Thoracic aorta (tissue), 2 donors: ENCODE results near the gene NUP35. TPM values are rescaled to one million over a fixed set of nuclear protein-coding genes. Genes with fewer than 3 reads are reported as not detected.
A peak's percentile ranks its signal among the peaks of the same experiment; 100 is the strongest.

Experiments
- ATAC-seq: fragments of 150-250 bp; one replicate; pipeline ENCODE4 v1.8.0; 2017; ENCODE audit warnings: low read depth; ENCODE audit not compliant: insufficient number of reproducible peaks, low FRiP score
- DNase-seq: peaks from one replicate; pipeline ENCODE4 v3.0.0-alpha.2; 2020; ENCODE audit warnings: low spot score
- H3K27ac ChIP-seq, 2 donors: fragments of 200-600 bp; sonication (generic); 1 replicate in 1 of 2; 2 replicates in 1 of 2; pipeline ENCODE4 v1.5.1; 2016; ENCODE audit warnings: mild to moderate bottlenecking in 2 of 2, moderate library complexity in 2 of 2
- H3K27me3 ChIP-seq: fragments of 200-600 bp; sonication (generic); replicated peaks from 2 replicates; pipeline ENCODE4 v1.6.0; 2016; ENCODE audit warnings: mild to moderate bottlenecking; ENCODE audit not compliant: insufficient read depth
- H3K36me3 ChIP-seq: fragments of 200-600 bp; sonication (generic); one replicate; pipeline ENCODE4 v1.5.1; 2016
- H3K4me1 ChIP-seq, 2 donors: fragments of 200-600 bp; sonication (generic); 1 replicate in 1 of 2; 2 replicates in 1 of 2; pipeline versions ENCODE4 v1.5.1 to v1.6.0; 2016; ENCODE audit warnings: low read depth in 2 of 2, mild to moderate bottlenecking in 1 of 2; ENCODE audit not compliant: control insufficient read depth in 1 of 2
- H3K4me3 ChIP-seq: fragments of 200-600 bp; sonication (generic); 2 replicates; pipeline ENCODE4 v1.5.1; 2016; ENCODE audit warnings: mild to moderate bottlenecking
- H3K9me3 ChIP-seq: fragments of 200-600 bp; sonication (generic); 2 replicates; pipeline ENCODE4 v1.5.1; 2016
- CTCF ChIP-seq: fragments of 200-600 bp; sonication (generic); IDR thresholded peaks from one replicate; pipeline ENCODE4 v1.5.1; 2019; ENCODE audit warnings: antibody characterized with exemption
- total RNA-seq, 2 donors: library from RNA; depleted of rRNA; stranded (reverse); fragments of >200 nt; gene quantifications; one replicate each; pipeline versions ENCODE4 v1.1.0 to v1.2.3, GENCODE V29; 2016

The NUP35 gene
- total RNA-seq, 2 donors from 2014 or later, result 15.5 to 29.6 TPM

GRCh38 chr2:183081911-183082310 lies 42.3 kb upstream of the NUP35 start:
- no peaks in the 10 kb centered on the region for H3K36me3 ChIP-seq
- no peak overlapping the region for H3K4me3 ChIP-seq
- H3K9me3 ChIP-seq, result no peaks in the 10 kb centered on the region
- no peak for TF ChIP-seq CTCF
- ATAC-seq (no peak), DNase-seq (no peak)
- H3K27me3 ChIP-seq, result no peaks in the 10 kb centered on the region
- H3K4me1 ChIP-seq, result peaks cover 3 to 23% of the 10 kb centered on the region in 2 donors
- no peak overlapping the region for H3K27ac ChIP-seq

GRCh38 chr2:183088061-183088460 lies 36.2 kb upstream of the NUP35 start:
- Histone ChIP-seq H3K27ac (no peak overlapping the region), H3K36me3 (no peaks in the 10 kb centered on the region), H3K9me3 (no peaks in the 10 kb centered on the region), H3K27me3 (no peaks in the 10 kb centered on the region), H3K4me1 (peaks cover 0 to 15% of the 10 kb centered on the region in 2 donors), H3K4me3 (no peak overlapping the region)
- DNase-seq (no peak), ATAC-seq (no peak)
- TF ChIP-seq CTCF, result no peak

- Histone ChIP-seq H3K27ac (peak overlapping the region; percentile 40 to 58), H3K4me3 (peak overlapping the region; percentile 50), H3K27me3 (no peaks in the 10 kb centered on the region), H3K9me3 (no peaks in the 10 kb centered on the region), H3K36me3 (no peaks in the 10 kb centered on the region), H3K4me1 (peaks cover 0 to 28% of the 10 kb centered on the region in 2 donors)
- DNase-seq (no peak), ATAC-seq (no peak)
- no peak for TF ChIP-seq CTCF
These were observed 34.9 kb upstream of the NUP35 start for GRCh38 chr2:183089192-183089851.

GRCh38 chr2:183091318-183091953 lies 32.8 kb upstream of the NUP35 start:
- peaks cover 0 to 35% of the 10 kb centered on the region in 2 donors for H3K4me1 ChIP-seq
- DNase-seq (no peak), ATAC-seq (no peak)
- H3K9me3 ChIP-seq, result no peaks in the 10 kb centered on the region
- H3K27me3 ChIP-seq, result no peaks in the 10 kb centered on the region
- no peaks in the 10 kb centered on the region for H3K36me3 ChIP-seq
- peak overlapping the region; percentile 44 for H3K4me3 ChIP-seq
- peak overlapping the region in 1 of 2 donors; percentile 25 for H3K27ac ChIP-seq
- no peak for TF ChIP-seq CTCF

GRCh38 chr2:183091954-183092345 lies 32.3 kb upstream of the NUP35 start:
- ATAC-seq (no peak), DNase-seq (no peak)
- Histone ChIP-seq H3K36me3 (no peaks in the 10 kb centered on the region), H3K4me3 (no peak overlapping the region), H3K27ac (no peak overlapping the region), H3K27me3 (no peaks in the 10 kb centered on the region), H3K4me1 (peaks cover 0 to 35% of the 10 kb centered on the region in 2 donors), H3K9me3 (no peaks in the 10 kb centered on the region)
- no peak for TF ChIP-seq CTCF
